Subcutaneous adipose tissue (tissue), 4 donors: ENCODE measurements around the gene CST11. TPM values are rescaled to one million over a fixed set of nuclear protein-coding genes. Genes with fewer than 3 reads are reported as not detected.

Source experiments
- total RNA-seq, 4 donors: library from RNA; depleted of rRNA; stranded (reverse); fragments of >200 nt; gene quantifications; one replicate each; pipeline ENCODE4 v1.1.0, GENCODE V29; 2016
- TF ChIP-seq, protein P1 (sequence below): fragments of 450-650 bp; IDR thresholded peaks from one replicate; pipeline ENCODE4 v1.5.1; 2016; ENCODE audit warnings: low read depth, mild to moderate bottlenecking, control low read depth, antibody characterized with exemption, moderate library complexity

The CST11 gene
- total RNA-seq, 4 donors from 2014 or later: not detected

DNA sequence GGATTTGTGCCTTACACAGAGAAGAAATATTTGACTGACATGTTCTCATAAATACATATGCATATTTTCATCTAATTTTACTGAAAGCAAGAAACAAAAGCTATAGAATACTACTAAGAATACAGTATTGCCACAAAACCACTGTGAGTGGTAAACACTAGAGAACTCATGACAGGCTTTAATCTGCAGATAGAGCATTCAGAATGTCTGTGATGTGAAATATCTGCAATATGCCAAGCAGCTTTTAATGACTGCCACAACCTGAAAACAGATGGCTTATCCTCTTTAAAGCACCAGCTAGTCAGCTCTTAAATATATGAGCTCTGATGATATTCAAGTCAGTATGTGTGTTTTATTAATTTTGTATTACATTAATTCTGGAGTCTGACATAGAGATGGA is 34.8 kb downstream of the CST11 start:
- TF ChIP-seq, protein P1, sequence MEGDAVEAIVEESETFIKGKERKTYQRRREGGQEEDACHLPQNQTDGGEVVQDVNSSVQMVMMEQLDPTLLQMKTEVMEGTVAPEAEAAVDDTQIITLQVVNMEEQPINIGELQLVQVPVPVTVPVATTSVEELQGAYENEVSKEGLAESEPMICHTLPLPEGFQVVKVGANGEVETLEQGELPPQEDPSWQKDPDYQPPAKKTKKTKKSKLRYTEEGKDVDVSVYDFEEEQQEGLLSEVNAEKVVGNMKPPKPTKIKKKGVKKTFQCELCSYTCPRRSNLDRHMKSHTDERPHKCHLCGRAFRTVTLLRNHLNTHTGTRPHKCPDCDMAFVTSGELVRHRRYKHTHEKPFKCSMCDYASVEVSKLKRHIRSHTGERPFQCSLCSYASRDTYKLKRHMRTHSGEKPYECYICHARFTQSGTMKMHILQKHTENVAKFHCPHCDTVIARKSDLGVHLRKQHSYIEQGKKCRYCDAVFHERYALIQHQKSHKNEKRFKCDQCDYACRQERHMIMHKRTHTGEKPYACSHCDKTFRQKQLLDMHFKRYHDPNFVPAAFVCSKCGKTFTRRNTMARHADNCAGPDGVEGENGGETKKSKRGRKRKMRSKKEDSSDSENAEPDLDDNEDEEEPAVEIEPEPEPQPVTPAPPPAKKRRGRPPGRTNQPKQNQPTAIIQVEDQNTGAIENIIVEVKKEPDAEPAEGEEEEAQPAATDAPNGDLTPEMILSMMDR: no peak

DNA sequence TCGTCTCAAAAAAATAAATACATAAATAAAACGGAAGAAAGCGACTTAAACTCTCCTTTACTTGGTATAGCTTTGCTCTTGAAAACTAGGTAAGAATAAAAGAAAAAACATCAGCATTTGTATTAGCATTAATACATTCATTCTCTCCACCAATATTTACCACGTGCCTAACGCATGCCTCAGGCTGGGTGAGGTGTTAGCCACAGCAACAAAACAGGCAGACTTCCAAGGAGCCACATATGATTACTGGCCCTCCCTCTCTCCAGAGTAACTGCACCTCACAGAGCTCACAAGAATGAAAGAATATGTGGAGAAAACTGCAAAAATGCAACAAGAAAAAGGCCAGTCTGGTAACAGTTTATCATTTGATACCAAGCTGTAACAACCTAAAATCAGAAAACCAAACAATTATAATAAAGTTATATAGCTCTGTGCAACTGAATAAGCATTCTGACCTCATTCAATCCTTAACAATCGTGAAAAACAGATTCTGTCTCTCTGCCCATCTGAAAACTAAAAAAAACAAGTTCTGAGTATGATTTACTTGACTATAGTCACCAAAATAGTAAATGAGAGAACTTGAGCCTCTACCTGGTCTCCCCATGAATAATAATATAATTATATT is 36.6 kb downstream of the CST11 start:
- TF ChIP-seq, protein P1: no peak

DNA sequence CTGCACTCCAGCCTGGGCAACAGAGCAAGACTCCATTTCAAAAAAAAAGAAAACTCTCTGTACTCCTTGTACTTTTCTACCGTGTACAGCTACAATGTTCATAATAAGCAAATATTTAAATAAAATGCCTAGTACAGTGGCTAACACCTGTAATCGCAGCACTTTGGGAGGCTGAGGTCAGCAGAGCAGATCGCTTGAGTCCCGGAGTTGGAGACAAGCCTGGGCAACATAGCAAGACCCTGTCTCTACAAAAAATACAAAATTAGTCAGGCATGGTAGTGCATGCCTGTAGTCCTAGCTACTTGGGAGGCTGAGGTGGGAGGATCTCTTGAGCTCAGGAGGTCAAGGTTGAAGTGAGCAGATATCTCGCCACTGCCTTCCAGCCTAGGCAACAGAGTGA is 37.1 kb downstream of the CST11 start:
- TF ChIP-seq, protein P1: no peak

DNA sequence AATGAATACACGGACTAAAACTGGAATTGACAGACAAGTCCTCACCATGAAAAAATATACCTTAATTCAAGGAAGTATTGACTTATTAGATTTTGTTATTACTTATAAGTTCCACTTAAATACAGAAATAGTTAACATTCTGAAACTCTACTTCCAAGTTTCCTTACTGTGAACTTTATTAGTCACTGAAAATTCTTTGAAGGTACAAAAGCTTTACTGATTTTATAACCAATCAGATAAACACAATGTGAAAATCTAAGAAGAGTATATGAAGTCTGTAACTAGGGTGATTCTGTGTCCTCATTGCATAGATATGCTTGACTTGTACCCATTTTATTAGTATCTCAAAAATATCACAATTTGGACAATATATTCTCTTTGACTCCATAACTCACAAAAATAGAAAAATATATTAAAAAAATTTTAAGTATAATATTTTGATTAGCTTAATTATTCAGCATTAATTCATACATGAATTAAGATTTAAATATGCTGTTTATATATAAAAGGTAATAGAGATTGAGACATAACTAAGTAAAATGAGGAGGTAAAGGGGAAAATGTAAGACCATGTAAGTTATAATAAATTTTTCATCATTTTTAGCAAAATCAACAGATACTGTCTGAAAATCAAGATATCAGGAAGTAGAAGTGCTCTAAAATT is 38.0 kb downstream of the CST11 start:
- TF ChIP-seq, protein P1: no peak

DNA sequence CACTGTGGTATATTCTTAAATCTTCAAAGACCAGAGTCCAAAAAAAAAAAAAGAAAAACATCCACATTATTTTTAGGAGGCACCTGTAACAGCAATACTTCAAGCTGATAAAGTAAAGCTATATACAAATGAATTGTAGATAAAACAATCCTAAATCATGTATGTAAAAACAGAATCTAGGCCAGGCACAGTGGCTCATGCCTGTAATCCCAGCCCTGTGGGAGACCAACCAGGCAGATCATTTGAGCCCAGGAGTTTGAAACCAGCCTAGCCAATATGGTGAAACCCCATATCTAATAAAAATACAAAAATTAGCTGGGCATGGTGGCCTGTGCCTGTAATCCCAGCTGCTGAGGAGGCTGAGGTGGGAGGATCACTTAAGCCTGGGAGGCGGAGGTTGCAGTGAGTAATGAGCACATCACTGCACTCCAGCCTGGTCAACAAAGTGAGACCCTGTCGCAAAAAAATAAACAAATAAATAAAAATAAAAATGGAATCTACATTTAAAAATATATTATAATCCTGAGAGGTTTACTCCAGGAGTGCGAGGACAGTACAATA is 38.7 kb downstream of the CST11 start:
- TF ChIP-seq, protein P1: no peak

DNA sequence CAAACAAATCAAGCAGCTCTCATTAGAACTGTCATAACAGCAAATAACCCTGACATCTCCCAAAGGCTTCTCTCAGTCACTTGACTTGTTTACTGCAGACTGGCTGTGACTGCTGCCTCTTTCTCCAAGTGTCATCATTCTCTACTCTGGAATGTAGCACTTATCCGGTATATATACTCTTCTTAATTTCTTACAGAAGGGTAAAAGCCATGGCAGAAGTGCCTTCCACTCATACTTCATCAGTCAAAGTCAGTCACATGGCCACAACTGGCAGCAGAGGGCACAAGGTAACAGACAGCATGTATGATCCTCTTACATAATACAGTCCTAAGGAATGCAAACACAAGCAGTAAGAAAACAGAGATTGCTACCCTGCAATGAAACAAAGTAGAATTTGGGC is 40.6 kb downstream of the CST11 start:
- TF ChIP-seq, protein P1: no peak

DNA sequence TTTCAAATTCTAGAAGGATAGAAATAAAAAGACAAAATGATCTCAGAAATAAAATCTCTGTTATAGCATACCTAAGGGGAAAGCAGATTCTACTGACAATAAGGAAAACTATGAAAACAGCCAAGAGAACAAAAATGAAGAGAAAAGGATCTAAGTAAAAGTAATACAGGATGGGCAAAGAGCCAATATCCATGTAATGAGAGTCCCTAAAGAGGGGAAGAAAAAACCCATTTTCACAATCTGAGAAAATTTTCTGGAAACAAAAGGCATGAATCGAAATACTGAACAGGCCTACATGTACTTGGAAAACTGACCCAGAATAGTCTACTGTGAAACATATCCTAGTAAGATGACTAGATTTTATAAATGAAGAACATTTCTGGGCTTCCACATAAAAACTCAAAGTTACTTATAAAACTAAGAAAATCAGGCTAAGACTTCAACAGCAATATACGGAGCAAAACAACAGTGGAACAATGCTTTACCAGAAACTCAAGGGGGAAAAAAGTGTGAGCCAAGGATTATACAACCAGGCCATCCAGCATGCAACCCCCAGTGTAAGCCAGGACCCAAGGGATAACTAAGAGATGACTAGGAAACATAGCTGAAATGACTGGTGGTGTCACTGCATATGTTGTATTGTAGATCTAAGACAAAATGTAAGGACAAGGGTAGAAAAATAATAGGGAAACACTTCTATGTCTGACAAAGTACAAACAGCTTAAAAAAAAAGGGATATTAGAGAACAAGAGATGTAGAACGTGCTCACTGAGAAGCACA is 41.6 kb downstream of the CST11 start:
- TF ChIP-seq, protein P1: no peak
